Measurements from ENCODE around the gene DEF6.
"Not testable (repeated sequence)": the region's sequence is repeated elsewhere in the genome, so short reads cannot be mapped to it uniquely, and the experiment has no call there.

GRCh38 chr6:35332074-35332887 lies 34.7 kb downstream of the DEF6 start:
- TF ChIP-seq POLR2AphosphoS5, CTCF (IDR thresholded peaks at IDR 0.05): not testable (repeated sequence)
